ENCODE data around the gene MYL2.

MYL2 gene

GRCh38 chr12:110906083-110906482 is 14.3 kb downstream of the MYL2 start:
- FAIRE-seq (no peak), DNase-seq (ENCODE audit: insufficient read length, low spot score) (no peak)
- TF ChIP-seq PAX5 (IDR thresholded peaks at IDR 0.05; ENCODE audit: insufficient read depth, low read length, severe bottlenecking): no peak
- no peak for TF ChIP-seq POU2F2 (IDR thresholded peaks at IDR 0.05; ENCODE audit: low read depth, low read length)
- no peak for TF ChIP-seq TAF1 (IDR thresholded peaks at IDR 0.05; ENCODE audit: low read depth, low read length)
- TF ChIP-seq POLR2AphosphoS5 (IDR thresholded peaks at IDR 0.05; ENCODE audit: low read depth, low read length): no peak
- TF ChIP-seq SPI1 (IDR thresholded peaks at IDR 0.05; ENCODE audit: low read depth, low read length): no peak
- TF ChIP-seq POLR2A (IDR thresholded peaks at IDR 0.05; ENCODE audit: low read depth, low read length): no peak

- FAIRE-seq (peak; percentile 16), DNase-seq (ENCODE audit: insufficient read length, low spot score) (no peak)
- TF ChIP-seq SPI1 (IDR thresholded peaks at IDR 0.05; ENCODE audit: low read depth, low read length) (no peak), POU2F2 (IDR thresholded peaks at IDR 0.05; ENCODE audit: low read depth, low read length) (no peak), POLR2AphosphoS5 (IDR thresholded peaks at IDR 0.05; ENCODE audit: low read depth, low read length) (no peak), TAF1 (IDR thresholded peaks at IDR 0.05; ENCODE audit: low read depth, low read length) (no peak), PAX5 (IDR thresholded peaks at IDR 0.05; ENCODE audit: insufficient read depth, low read length, severe bottlenecking) (no peak), POLR2A (IDR thresholded peaks at IDR 0.05; ENCODE audit: low read depth, low read length) (no peak)
Observed at GRCh38 chr12:110903511-110903910, 16.9 kb downstream of the MYL2 start.

GRCh38 chr12:110901401-110901800 is 19.0 kb downstream of the MYL2 start:
- TF ChIP-seq SPI1 (IDR thresholded peaks at IDR 0.05; ENCODE audit: low read depth, low read length): no peak
- TF ChIP-seq POLR2AphosphoS5 (IDR thresholded peaks at IDR 0.05; ENCODE audit: low read depth, low read length): no peak
- TF ChIP-seq TAF1 (IDR thresholded peaks at IDR 0.05; ENCODE audit: low read depth, low read length): no peak
- no peak for TF ChIP-seq POU2F2 (IDR thresholded peaks at IDR 0.05; ENCODE audit: low read depth, low read length)
- no peak for TF ChIP-seq PAX5 (IDR thresholded peaks at IDR 0.05; ENCODE audit: insufficient read depth, low read length, severe bottlenecking)
- no peak for TF ChIP-seq POLR2A (IDR thresholded peaks at IDR 0.05; ENCODE audit: low read depth, low read length)
- FAIRE-seq: no peak
- DNase-seq (ENCODE audit: insufficient read length, low spot score): no peak

- DNase-seq (ENCODE audit: insufficient read length, low spot score): no peak
- no peak for TF ChIP-seq POU2F2 (IDR thresholded peaks at IDR 0.05; ENCODE audit: low read depth, low read length)
- no peak for TF ChIP-seq SPI1 (IDR thresholded peaks at IDR 0.05; ENCODE audit: low read depth, low read length)
- no peak for TF ChIP-seq POLR2AphosphoS5 (IDR thresholded peaks at IDR 0.05; ENCODE audit: low read depth, low read length)
- no peak for TF ChIP-seq POLR2A (IDR thresholded peaks at IDR 0.05; ENCODE audit: low read depth, low read length)
- TF ChIP-seq TAF1 (IDR thresholded peaks at IDR 0.05; ENCODE audit: low read depth, low read length): no peak
- TF ChIP-seq PAX5 (IDR thresholded peaks at IDR 0.05; ENCODE audit: insufficient read depth, low read length, severe bottlenecking): no peak
- no peak for FAIRE-seq
Observed at GRCh38 chr12:110896559-110896958, 23.8 kb downstream of the MYL2 start.

GRCh38 chr12:110893956-110894355 is 26.4 kb downstream of the MYL2 start:
- TF ChIP-seq POU2F2 (IDR thresholded peaks at IDR 0.05; ENCODE audit: low read depth, low read length) (no peak), PAX5 (IDR thresholded peaks at IDR 0.05; ENCODE audit: insufficient read depth, low read length, severe bottlenecking) (no peak), POLR2AphosphoS5 (IDR thresholded peaks at IDR 0.05; ENCODE audit: low read depth, low read length) (no peak), SPI1 (IDR thresholded peaks at IDR 0.05; ENCODE audit: low read depth, low read length) (no peak), TAF1 (IDR thresholded peaks at IDR 0.05; ENCODE audit: low read depth, low read length) (no peak), POLR2A (IDR thresholded peaks at IDR 0.05; ENCODE audit: low read depth, low read length) (no peak)
- no peak for DNase-seq (ENCODE audit: insufficient read length, low spot score)
- no peak for FAIRE-seq

- TF ChIP-seq POU2F2 (IDR thresholded peaks at IDR 0.05; ENCODE audit: low read depth, low read length) (no peak), TAF1 (IDR thresholded peaks at IDR 0.05; ENCODE audit: low read depth, low read length) (no peak), PAX5 (IDR thresholded peaks at IDR 0.05; ENCODE audit: insufficient read depth, low read length, severe bottlenecking) (no peak), POLR2A (IDR thresholded peaks at IDR 0.05; ENCODE audit: low read depth, low read length) (no peak), SPI1 (IDR thresholded peaks at IDR 0.05; ENCODE audit: low read depth, low read length) (no peak), POLR2AphosphoS5 (IDR thresholded peaks at IDR 0.05; ENCODE audit: low read depth, low read length) (no peak)
- DNase-seq (ENCODE audit: insufficient read length, low spot score) (no peak), FAIRE-seq (no peak)
Observed at GRCh38 chr12:110889361-110889760, 31.0 kb downstream of the MYL2 start.

- FAIRE-seq: no peak
- no peak for TF ChIP-seq POLR2AphosphoS5 (IDR thresholded peaks at IDR 0.05; ENCODE audit: low read depth, low read length)
- TF ChIP-seq SPI1 (IDR thresholded peaks at IDR 0.05; ENCODE audit: low read depth, low read length): no peak
- TF ChIP-seq PAX5 (IDR thresholded peaks at IDR 0.05; ENCODE audit: insufficient read depth, low read length, severe bottlenecking): no peak
- TF ChIP-seq POLR2A (IDR thresholded peaks at IDR 0.05; ENCODE audit: low read depth, low read length): no peak
- TF ChIP-seq POU2F2 (IDR thresholded peaks at IDR 0.05; ENCODE audit: low read depth, low read length): no peak
- no peak for TF ChIP-seq TAF1 (IDR thresholded peaks at IDR 0.05; ENCODE audit: low read depth, low read length)
Observed at GRCh38 chr12:110888256-110888991, 32.0 kb downstream of the MYL2 start.

GRCh38 chr12:110885152-110885840 is 35.1 kb downstream of the MYL2 start:
- DNase-seq (ENCODE audit: insufficient read length, low spot score) (no peak), FAIRE-seq (no peak)
- TF ChIP-seq POLR2A (IDR thresholded peaks at IDR 0.05; ENCODE audit: low read depth, low read length) (no peak), SPI1 (IDR thresholded peaks at IDR 0.05; ENCODE audit: low read depth, low read length) (no peak), POU2F2 (IDR thresholded peaks at IDR 0.05; ENCODE audit: low read depth, low read length) (no peak), PAX5 (IDR thresholded peaks at IDR 0.05; ENCODE audit: insufficient read depth, low read length, severe bottlenecking) (no peak), POLR2AphosphoS5 (IDR thresholded peaks at IDR 0.05; ENCODE audit: low read depth, low read length) (no peak), TAF1 (IDR thresholded peaks at IDR 0.05; ENCODE audit: low read depth, low read length) (no peak)

More at GRCh38 chr12:110888256-110888991, 32.0 kb downstream of the MYL2 start:
- no peak for DNase-seq (ENCODE audit: insufficient read length, low spot score)

- DNase-seq (ENCODE audit: insufficient read length, low spot score): no peak
- no peak for TF ChIP-seq POLR2A (IDR thresholded peaks at IDR 0.05; ENCODE audit: low read depth, low read length)
- TF ChIP-seq SPI1 (IDR thresholded peaks at IDR 0.05; ENCODE audit: low read depth, low read length): no peak
- no peak for TF ChIP-seq POU2F2 (IDR thresholded peaks at IDR 0.05; ENCODE audit: low read depth, low read length)
- no peak for TF ChIP-seq TAF1 (IDR thresholded peaks at IDR 0.05; ENCODE audit: low read depth, low read length)
- TF ChIP-seq PAX5 (IDR thresholded peaks at IDR 0.05; ENCODE audit: insufficient read depth, low read length, severe bottlenecking): no peak
- TF ChIP-seq POLR2AphosphoS5 (IDR thresholded peaks at IDR 0.05; ENCODE audit: low read depth, low read length): no peak
- FAIRE-seq: no peak
Observed at GRCh38 chr12:110883251-110883650, 37.1 kb downstream of the MYL2 start.

Measured in GM12891 (cell line).